A549 (cell line): ENCODE results near the gene WNT16. TPM values are rescaled to one million over a fixed set of nuclear protein-coding genes. Genes with fewer than 3 reads are reported as not detected.

Experiments
- ATAC-seq, 2 experiments: fragments of 200-7000 bp in 1 of 2; fragments of >200 bp in 1 of 2; cut with Nextera tagmentation in 1 of 2; cut with Tn5 transposase in 1 of 2; 3 replicates each; pipeline versions ENCODE4 v1.8.0 to v1.9.1; 2018 to 2020; ENCODE audit warnings: mild to moderate bottlenecking in 1 of 2, moderate library complexity in 1 of 2
- CTCF ChIA-PET: fragments of 300-600 bp; sonication (Branson Sonifier 250); formaldehyde crosslinking; extraction: SDS; loops from one replicate; lab custom pipeline; 2021; ENCODE audit warnings: antibody characterized with exemption, inconsistent platforms; lab: Yijun Ruan, JAX
- POLR2A ChIA-PET: fragments of 350-600 bp; formaldehyde crosslinking; extraction: SDS; loops from one replicate; lab custom pipeline; 2021; ENCODE audit warnings: antibody characterized with exemption, inconsistent platforms; lab: Yijun Ruan, JAX
- DNase-seq, 2 experiments: peaks; one replicate each; pipeline versions ENCODE4 v3.0.0 to v3.0.0-alpha.2; 2011 to 2016; ENCODE audit warnings: low read depth in 1 of 2, low spot score in 1 of 2
- FAIRE-seq: peaks from 2 replicates; lab custom pipeline; 2011; peaks lifted over from hg19 to GRCh38; lab: Jason Lieb, UNC
- H3K27ac ChIP-seq, 2 experiments: fragments of >200 bp; sonication (Bioruptor Twin); formaldehyde crosslinking; 3 replicates each; pipeline ENCODE4 v1.5.1; 2016 to 2017
- H3K4me1 ChIP-seq: fragments of >200 bp; sonication (Bioruptor Twin); formaldehyde crosslinking; 3 replicates; pipeline ENCODE4 v1.6.1; 2016
- H3K4me2 ChIP-seq: fragments of >200 bp; sonication (Bioruptor Twin); formaldehyde crosslinking; 3 replicates; pipeline ENCODE4 v1.6.1; 2016
- H3K4me3 ChIP-seq: fragments of >200 bp; sonication (Bioruptor Twin); formaldehyde crosslinking; 3 replicates; pipeline ENCODE4 v1.5.1; 2016
- H3K9me3 ChIP-seq: fragments of >200 bp; sonication (Bioruptor Twin); formaldehyde crosslinking; 3 replicates; pipeline ENCODE4 v1.6.1; 2016
- BCL3 ChIP-seq: fragments of >200 bp; sonication (Bioruptor Twin); formaldehyde crosslinking; IDR thresholded peaks from 3 replicates; pipeline ENCODE4 v1.6.1; 2016
- BHLHE40 ChIP-seq: IDR thresholded peaks from 2 replicates; pipeline ENCODE4 v1.6.1; 2012; ENCODE audit warnings: low read depth, low read length, inconsistent platforms
- CBX8 ChIP-seq: fragments of 200-600 bp; sonication (generic); IDR thresholded peaks from 2 replicates; pipeline ENCODE4 v1.6.1; 2016
- E2F6 ChIP-seq: IDR thresholded peaks from 2 replicates; pipeline ENCODE4 v1.6.1; 2012; ENCODE audit warnings: low read depth, borderline replicate concordance
- ELK1 ChIP-seq: fragments of 150-350 bp; IDR thresholded peaks from 2 replicates; pipeline ENCODE4 v1.6.1; 2014; ENCODE audit warnings: low read depth, mild to moderate bottlenecking, low read length
- HDAC2 ChIP-seq: fragments of 200-600 bp; sonication (generic); IDR thresholded peaks from 2 replicates; pipeline ENCODE4 v1.6.1; 2016
- HOXA7 ChIP-seq: fragments of 250-450 bp; sonication (Bioruptor Pico); IDR thresholded peaks from 2 replicates; pipeline ENCODE4 v1.5.0; 2020; ENCODE audit warnings: mild to moderate bottlenecking, moderate library complexity
- PHF8 ChIP-seq: fragments of 200-600 bp; sonication (generic); IDR thresholded peaks from 2 replicates; pipeline ENCODE4 v1.6.1; 2016; ENCODE audit warnings: low read depth, mild to moderate bottlenecking, antibody characterized with exemption, moderate library complexity, borderline replicate concordance
- POLR2AphosphoS2 ChIP-seq: conservative IDR thresholded peaks from 2 replicates; pipeline ENCODE4 v1.6.1; 2012; ENCODE audit warnings: low read length, improper control_type of control experiment, inconsistent platforms
- RAD21 ChIP-seq, 2 experiments: fragments of >200 bp in 1 of 2; sonication (Bioruptor Twin) in 1 of 2; formaldehyde crosslinking in 1 of 2; IDR thresholded peaks in 1 of 2; conservative IDR thresholded peaks in 1 of 2; 2 replicates in 1 of 2; 3 replicates in 1 of 2; pipeline ENCODE4 v1.6.1; 2012 to 2018; ENCODE audit warnings: inconsistent platforms in 1 of 2
- RNF2 ChIP-seq: fragments of 200-600 bp; sonication (generic); IDR thresholded peaks from 2 replicates; pipeline ENCODE4 v1.6.1; 2016; ENCODE audit warnings: low read depth, mild to moderate bottlenecking, antibody characterized with exemption, moderate library complexity, borderline replicate concordance
- SMC3 ChIP-seq: fragments of >200 bp; sonication (Bioruptor Twin); formaldehyde crosslinking; IDR thresholded peaks from 3 replicates; pipeline ENCODE4 v1.6.1; 2018; ENCODE audit warnings: inconsistent platforms
- WGBS: methylation state at CpG from one replicate; pipeline ENCODE4 v1.1.6; 2017; ENCODE audit errors: missing lambda C conversion rate; 5-methylcytosine and 5-hydroxymethylcytosine counted together
- polyA plus RNA-seq, 4 experiments: library from polyadenylated mRNA; depleted of rRNA in 3 of 4; stranded (reverse); fragments of >200 nt; fragmentation: RNase III in 1 of 4; extraction: RNeasy Plus Mini Kit Qiagen cat#74134 plus additional on column Dnase treatment in 1 of 4; gene quantifications; 2 replicates in 3 of 4; 3 replicates in 1 of 4; pipeline ENCODE4 v1.2.3, GENCODE V29; 2011 to 2017

The WNT16 gene
- polyA plus RNA-seq, 2 of the 4 experiments (the other 2 are of a cell fraction) = not detected

- POLR2A ChIA-PET = no interaction called here
- peak overlapping the region; percentile 94 for H3K4me2 ChIP-seq
- FAIRE-seq = no peak
- 8% methylated on average over 31 of the region's 47 CpGs for WGBS
- no peak overlapping the region for H3K27ac ChIP-seq
- peak; percentile 86 to 89 for ATAC-seq
- H3K9me3 ChIP-seq = no peaks in the 10 kb centered on the region
- peaks cover 18% of the 10 kb centered on the region; the same call in 2 of the 3 replicates for H3K4me1 ChIP-seq
- TF ChIP-seq SMC3 (0 out of 3 replicates have a peak, but pooled peaks have one; percentile 15), ELK1 (no peak), RAD21 (conservative IDR thresholded peaks at IDR 0.05 in 1 of 2, IDR thresholded peaks at IDR 0.05 in 1 of 2) (peak in 1 of 2 experiments; percentile 32; a peak in 2 of 5 replicates)
- TF ChIP-seq, all 56 proteins: peak for 2
- DNase-seq = peak in 1 of 2 experiments; percentile 40
- CTCF ChIA-PET = interaction anchor here (1.0 to 1.9 kb wide), 4 partner anchors 13 to 665 kb away, joined by 3 to 6 read pairs (median 4); no protein-coding TSS in a partner anchor
- H3K4me3 ChIP-seq = peak overlapping the region; percentile 42
Measured at GRCh38 chr7:121329191-121330052, 622 bp downstream of the WNT16 start.

GRCh38 chr7:121330053-121330833 is 1.4 kb downstream of the WNT16 start:
- peak; percentile 23 to 47; a peak in 3 of 6 replicates for ATAC-seq

GRCh38 chr7:121331048-121331447 is 2.2 kb downstream of the WNT16 start:
- POLR2A ChIA-PET = no interaction called here

More at GRCh38 chr7:121330053-121330833, 1.4 kb downstream of the WNT16 start:
- DNase-seq (no peak), FAIRE-seq (no peak)
- H3K4me3 ChIP-seq = peak overlapping the region; percentile 42
- H3K4me2 ChIP-seq = peak overlapping the region; percentile 94
- TF ChIP-seq BCL3 (no peak), HDAC2 (0 out of 2 replicates have a peak, but pooled peaks have one; percentile 32), E2F6 (peak; percentile 47; the same call in 1 of the 2 replicates), RNF2 (peak; percentile 63; the same call in 1 of the 2 replicates), HOXA7 (no peak), CBX8 (peak; percentile 90; the same call in 1 of the 2 replicates)
- WGBS = 4% methylated on average over 31 of the region's 52 CpGs
- H3K4me1 ChIP-seq = peaks cover 18% of the 10 kb centered on the region; the same call in 2 of the 3 replicates
- CTCF ChIA-PET = interaction anchor here (0.6 to 1.9 kb wide), 7 partner anchors 13 to 664 kb away, joined by 3 to 6 read pairs (median 3); no protein-coding TSS in a partner anchor
- POLR2A ChIA-PET = no interaction called here
- H3K27ac ChIP-seq = no peak overlapping the region
- no peaks in the 10 kb centered on the region for H3K9me3 ChIP-seq

More at GRCh38 chr7:121331048-121331447, 2.2 kb downstream of the WNT16 start:
- Histone ChIP-seq H3K9me3 (no peaks in the 10 kb centered on the region), H3K4me1 (peaks cover 18% of the 10 kb centered on the region; the same call in 2 of the 3 replicates), H3K4me3 (no peak overlapping the region), H3K4me2 (no peak overlapping the region), H3K27ac (no peak overlapping the region)
- ATAC-seq (no peak), DNase-seq (no peak), FAIRE-seq (no peak)
- CTCF ChIA-PET = interaction anchor here (0.6 to 1.9 kb wide), 4 partner anchors 15 to 526 kb away, joined by 3 to 6 read pairs (median 3); no protein-coding TSS in a partner anchor
- TF ChIP-seq BHLHE40 (no peak), BCL3 (no peak), PHF8 (no peak), POLR2AphosphoS2 (no peak)
- WGBS = 50% methylated on average over 4 of the region's 4 CpGs
